Measurements from ENCODE around the gene TTC34. TPM values are rescaled to one million over a fixed set of nuclear protein-coding genes. Genes with fewer than 3 reads are reported as not detected.

TTC34 gene
- total RNA-seq, 4 donors from 2014 or later: 0.17 to 0.56 TPM; not detected in 2

- Histone ChIP-seq H3K4me3 (peak overlapping the region; percentile 95), H3K4me1 (peaks cover 27% of the 10 kb centered on the region), H3K36me3 (no peaks in the 10 kb centered on the region), H3K27ac (no peak overlapping the region), H3K9me3 (peaks cover 3% of the 10 kb centered on the region), H3K27me3 (peaks cover 12% of the 10 kb centered on the region)
- TF ChIP-seq POLR2A (IDR thresholded peaks at IDR 0.05) (no peak), POLR2AphosphoS5 (IDR thresholded peaks at IDR 0.05) (no peak), EP300 (IDR thresholded peaks at IDR 0.05) (no peak), CTCF (IDR thresholded peaks at IDR 0.05) (no peak)
- no CpG with 5 or more reads among the region's 34 CpGs for WGBS
- DNase-seq (ENCODE audit: low spot score in 2 of 2): peak in 1 of 2 donors; percentile 57
Measured at GRCh38 chr1:2641381-2642130, 159.9 kb downstream of the TTC34 start.

- no peak overlapping the region for H3K27ac ChIP-seq
- TF ChIP-seq EP300 (IDR thresholded peaks at IDR 0.05) (no peak), POLR2AphosphoS5 (IDR thresholded peaks at IDR 0.05) (no peak), CTCF (IDR thresholded peaks at IDR 0.05) (no peak), POLR2A (IDR thresholded peaks at IDR 0.05) (no peak)
- no peaks in the 10 kb centered on the region for H3K9me3 ChIP-seq
- no peaks in the 10 kb centered on the region for H3K36me3 ChIP-seq
- H3K4me3 ChIP-seq: no peak overlapping the region
- peaks cover 27% of the 10 kb centered on the region for H3K4me1 ChIP-seq
- no peak for DNase-seq (ENCODE audit: low spot score in 2 of 2)
- WGBS: 76% methylated on average over 2 of the region's 3 CpGs
- peaks cover 13% of the 10 kb centered on the region for H3K27me3 ChIP-seq
Measured at GRCh38 chr1:2640626-2641025, 160.9 kb downstream of the TTC34 start.

GRCh38 chr1:2639607-2640521 is 161.6 kb downstream of the TTC34 start:
- no peak for DNase-seq (ENCODE audit: low spot score in 2 of 2)
- H3K27me3 ChIP-seq: peaks cover 19% of the 10 kb centered on the region
- H3K27ac ChIP-seq: no peak overlapping the region
- H3K9me3 ChIP-seq: no peaks in the 10 kb centered on the region
- H3K4me1 ChIP-seq: peaks cover 27% of the 10 kb centered on the region
- TF ChIP-seq POLR2A (IDR thresholded peaks at IDR 0.05) (no peak), EP300 (IDR thresholded peaks at IDR 0.05) (no peak), POLR2AphosphoS5 (IDR thresholded peaks at IDR 0.05) (no peak), CTCF (IDR thresholded peaks at IDR 0.05) (no peak)
- WGBS: 68% methylated on average over 24 of the region's 26 CpGs
- no peaks in the 10 kb centered on the region for H3K36me3 ChIP-seq
- H3K4me3 ChIP-seq: no peak overlapping the region

- Histone ChIP-seq H3K27ac (no peak overlapping the region), H3K27me3 (peaks cover 21% of the 10 kb centered on the region), H3K9me3 (no peaks in the 10 kb centered on the region), H3K4me1 (peaks cover 27% of the 10 kb centered on the region), H3K4me3 (no peak overlapping the region), H3K36me3 (no peaks in the 10 kb centered on the region)
- 58% methylated on average over 10 of the region's 11 CpGs for WGBS
- TF ChIP-seq POLR2A (IDR thresholded peaks at IDR 0.05) (no peak), CTCF (IDR thresholded peaks at IDR 0.05) (no peak), EP300 (IDR thresholded peaks at IDR 0.05) (no peak), POLR2AphosphoS5 (IDR thresholded peaks at IDR 0.05) (no peak)
- DNase-seq (ENCODE audit: low spot score in 2 of 2): no peak
Measured at GRCh38 chr1:2639203-2639602, 162.3 kb downstream of the TTC34 start.
